ENCODE data around the gene RNF151.

Gene RNF151

GRCh38 chr16:1980770-1981087 lies 14.1 kb downstream of the RNF151 start:
- Histone ChIP-seq H3K79me2 (ENCODE audit: insufficient read depth, low read length) (no peaks in the 10 kb centered on the region), H3F3A (ENCODE audit: insufficient read depth) (no peaks in the 10 kb centered on the region), H2AFZ (ENCODE audit: low read depth, low read length, severe bottlenecking) (no peak overlapping the region), H3K9ac (ENCODE audit: low read length) (no peak overlapping the region), H4K20me1 (ENCODE audit: low read depth, low read length) (no peaks in the 10 kb centered on the region), H3K27me3 (ENCODE audit: low read length) (no peaks in the 10 kb centered on the region), H3K36me3 (ENCODE audit: low read length) (no peaks in the 10 kb centered on the region), H3K4me2 (ENCODE audit: low read depth, low read length, poor library complexity, severe bottlenecking) (no peak overlapping the region), H3K9me3 (ENCODE audit: insufficient read depth, low read length) (no peaks in the 10 kb centered on the region), H3K9me2 (replicated peaks; ENCODE audit: insufficient read depth, low read length) (no peaks in the 10 kb centered on the region), H3K4me3 (ENCODE audit: insufficient read depth, low read length, poor library complexity, severe bottlenecking) (no peak overlapping the region), H3K27ac (ENCODE audit: low read depth, low read length) (no peak overlapping the region)
- TF ChIP-seq EZH2phosphoT487 (conservative IDR thresholded peaks at IDR 0.05; ENCODE audit: low read length) (no peak), CTCF (IDR thresholded peaks at IDR 0.05; ENCODE audit: insufficient read depth, low read length, poor library complexity, severe bottlenecking) (no peak)

- no peaks in the 10 kb centered on the region for H3F3A ChIP-seq (ENCODE audit: insufficient read depth)
- TF ChIP-seq EZH2phosphoT487 (conservative IDR thresholded peaks at IDR 0.05; ENCODE audit: low read length) (no peak), CTCF (IDR thresholded peaks at IDR 0.05; ENCODE audit: insufficient read depth, low read length, poor library complexity, severe bottlenecking) (no peak)
Observed at GRCh38 chr16:1981398-1981836, 14.8 kb downstream of the RNF151 start, which contains the start of gene NOXO1. TSS of gene NOXO1 (minus strand) at chr16:1981469. CDS start at chr16:1981179, 290 bp downstream.

GRCh38 chr16:1982013-1982433 lies 15.4 kb downstream of the RNF151 start:
- Histone ChIP-seq H3K4me2 (ENCODE audit: low read depth, low read length, poor library complexity, severe bottlenecking) (no peak overlapping the region), H3K9ac (ENCODE audit: low read length) (no peak overlapping the region), H3K27me3 (ENCODE audit: low read length) (no peaks in the 10 kb centered on the region), H3K36me3 (ENCODE audit: low read length) (no peaks in the 10 kb centered on the region), H3K79me2 (ENCODE audit: insufficient read depth, low read length) (no peaks in the 10 kb centered on the region), H3K4me3 (ENCODE audit: insufficient read depth, low read length, poor library complexity, severe bottlenecking) (no peak overlapping the region), H3K27ac (ENCODE audit: low read depth, low read length) (no peak overlapping the region), H4K20me1 (ENCODE audit: low read depth, low read length) (no peaks in the 10 kb centered on the region), H3K9me3 (ENCODE audit: insufficient read depth, low read length) (no peaks in the 10 kb centered on the region), H3K9me2 (replicated peaks; ENCODE audit: insufficient read depth, low read length) (no peaks in the 10 kb centered on the region), H3F3A (ENCODE audit: insufficient read depth) (no peaks in the 10 kb centered on the region), H2AFZ (ENCODE audit: low read depth, low read length, severe bottlenecking) (no peak overlapping the region)
- no peak for TF ChIP-seq CTCF (IDR thresholded peaks at IDR 0.05; ENCODE audit: insufficient read depth, low read length, poor library complexity, severe bottlenecking)
- no peak for TF ChIP-seq EZH2phosphoT487 (conservative IDR thresholded peaks at IDR 0.05; ENCODE audit: low read length)

More at GRCh38 chr16:1981398-1981836, 14.8 kb downstream of the RNF151 start, which contains the start of gene NOXO1:
- H2AFZ ChIP-seq (ENCODE audit: low read depth, low read length, severe bottlenecking), result no peak within 1 kb of the TSS
- no peaks in the 10 kb centered on the region for H3K9me3 ChIP-seq (ENCODE audit: insufficient read depth, low read length)
- H4K20me1 ChIP-seq (ENCODE audit: low read depth, low read length), result no peaks in the 10 kb centered on the region
- H3K27ac ChIP-seq (ENCODE audit: low read depth, low read length), result no peak within 1 kb of the TSS
- H3K27me3 ChIP-seq (ENCODE audit: low read length), result no peaks in the 10 kb centered on the region
- no peaks in the 10 kb centered on the region for H3K9me2 ChIP-seq (replicated peaks; ENCODE audit: insufficient read depth, low read length)
- H3K36me3 ChIP-seq (ENCODE audit: low read length), result no peaks in the 10 kb centered on the region
- no peaks in the 10 kb centered on the region for H3K79me2 ChIP-seq (ENCODE audit: insufficient read depth, low read length)
- H3K9ac ChIP-seq (ENCODE audit: low read length), result no peak within 1 kb of the TSS
- no peak within 1 kb of the TSS for H3K4me2 ChIP-seq (ENCODE audit: low read depth, low read length, poor library complexity, severe bottlenecking)
- H3K4me3 ChIP-seq (ENCODE audit: insufficient read depth, low read length, poor library complexity, severe bottlenecking), result no peak within 1 kb of the TSS

Data from SU-DHL-6 (cell line).